Endothelial cell of umbilical vein (primary cell): ENCODE results near the gene MSX2. TPM values are rescaled to one million over a fixed set of nuclear protein-coding genes. Genes with fewer than 3 reads are reported as not detected.

ENCODE experiments used
- BruUV-seq: library from RNA; stranded (reverse); fragments of 400-500 nt; replicated peaks from 2 replicates; lab custom pipeline; 2021; lab: Mats Ljungman, UMichigan
- CTCF ChIA-PET: fragments of 300-600, 350-600 bp; sonication (Branson Sonifier 250); formaldehyde crosslinking; loops from one replicate; lab custom pipeline; 2021; ENCODE audit warnings: antibody characterized with exemption, inconsistent platforms; lab: Charles Lee
- POLR2A ChIA-PET: fragments of 300-600, 350-600 bp; sonication (Branson Sonifier 250); formaldehyde crosslinking; loops from one replicate; lab custom pipeline; 2021; ENCODE audit warnings: antibody characterized with exemption, inconsistent platforms; lab: Charles Lee
- DNase-seq: peaks from one replicate; pipeline ENCODE4 v3.0.0-alpha.2; 2011; ENCODE audit warnings: low read depth, low spot score
- FAIRE-seq: peaks from 2 replicates; lab custom pipeline; 2011; peaks lifted over from hg19 to GRCh38; lab: Jason Lieb, UNC
- H2AFZ ChIP-seq: 2 replicates; pipeline ENCODE4 v1.6.0; 2012; ENCODE audit warnings: low read depth, low read length, control low read depth, inconsistent platforms
- H3K27ac ChIP-seq: 2 replicates; pipeline ENCODE4 v1.5.1; 2011; ENCODE audit warnings: low read depth, mild to moderate bottlenecking, control low read depth, low read length, moderate library complexity; ENCODE audit not compliant: insufficient read depth
- H3K27me3 ChIP-seq, 2 experiments: 2 replicates each; pipeline versions ENCODE4 v1.6.0 to v1.6.1; 2011; ENCODE audit warnings: low read length in 2 of 2, mixed read lengths in 1 of 2; ENCODE audit not compliant: control insufficient read depth in 2 of 2, insufficient read depth in 2 of 2
- H3K36me3 ChIP-seq, 2 experiments: 2 replicates in 1 of 2; 3 replicates in 1 of 2; pipeline ENCODE4 v1.5.1; 2011; ENCODE audit warnings: low read length in 2 of 2, mild to moderate bottlenecking in 1 of 2, moderate library complexity in 1 of 2; ENCODE audit not compliant: control insufficient read depth in 2 of 2, insufficient read depth in 2 of 2; ENCODE audit errors: extremely low read depth in 1 of 2
- H3K4me1 ChIP-seq: 3 replicates; pipeline ENCODE4 v1.5.1; 2011; ENCODE audit warnings: mild to moderate bottlenecking, low read length; ENCODE audit not compliant: control insufficient read depth, insufficient read depth; ENCODE audit errors: extremely low read depth
- H3K4me2 ChIP-seq: 2 replicates; pipeline ENCODE4 v1.6.1; 2011; ENCODE audit warnings: low read length, control low read depth, mixed read lengths; ENCODE audit not compliant: insufficient read depth
- H3K4me3 ChIP-seq, 3 experiments: fragments of 200-600 bp in 1 of 3; sonication (generic), shearing (Covaris generic) in 1 of 3; replicated peaks in 1 of 3; 2 replicates each; pipeline ENCODE4 v1.5.1; 2011 to 2016; ENCODE audit warnings: control low read depth in 3 of 3, low read length in 3 of 3, mild to moderate bottlenecking in 2 of 3, inconsistent platforms in 1 of 3, low read depth in 1 of 3, moderate library complexity in 1 of 3; ENCODE audit not compliant: insufficient read depth in 1 of 3
- H3K79me2 ChIP-seq: 2 replicates; pipeline ENCODE4 v1.6.0; 2012; ENCODE audit warnings: low read length, inconsistent platforms; ENCODE audit not compliant: control insufficient read depth, insufficient read depth
- H3K9ac ChIP-seq: replicated peaks from 2 replicates; pipeline ENCODE3; 2011; ENCODE audit warnings: low read length, control low read depth; ENCODE audit not compliant: insufficient read depth; ENCODE audit errors: extremely low read depth
- H3K9me1 ChIP-seq: replicated peaks from 3 replicates; pipeline ENCODE4 v1.6.0; 2011; ENCODE audit warnings: mild to moderate bottlenecking, low read length; ENCODE audit not compliant: control insufficient read depth, insufficient read depth; ENCODE audit errors: extremely low read depth
- H3K9me3 ChIP-seq: replicated peaks from 2 replicates; pipeline ENCODE4 v1.5.1; 2012; ENCODE audit warnings: low read length, inconsistent platforms; ENCODE audit not compliant: control insufficient read depth, insufficient read depth
- H4K20me1 ChIP-seq: replicated peaks from 2 replicates; pipeline ENCODE3; 2011; ENCODE audit warnings: mild to moderate bottlenecking, low read length; ENCODE audit not compliant: control insufficient read depth, insufficient read depth; ENCODE audit errors: extremely low read depth
- CTCF ChIP-seq, 2 donors: IDR thresholded peaks; 1 replicate in 1 of 2; 2 replicates in 1 of 2; pipeline ENCODE4 v1.5.1; 2011; ENCODE audit warnings: low read length in 2 of 2, mild to moderate bottlenecking in 2 of 2, moderate library complexity in 2 of 2, control low read depth in 1 of 2, inconsistent platforms in 1 of 2, low read depth in 1 of 2; ENCODE audit not compliant: insufficient read depth in 1 of 2; ENCODE audit errors: extremely low read depth in 1 of 2
- EZH2 ChIP-seq: IDR thresholded peaks from 2 replicates; pipeline ENCODE4 v1.6.1; 2012; ENCODE audit warnings: borderline replicate concordance, low read depth, mild to moderate bottlenecking, moderate library complexity, low read length, inconsistent platforms; ENCODE audit not compliant: severe bottlenecking
- FOS ChIP-seq: IDR thresholded peaks from 2 replicates; pipeline ENCODE4 v1.6.1; 2011; ENCODE audit warnings: mild to moderate bottlenecking, low read length, moderate library complexity, borderline replicate concordance; ENCODE audit not compliant: insufficient read depth
- GATA2 ChIP-seq: IDR thresholded peaks from 2 replicates; pipeline ENCODE4 v1.7.0; 2011; ENCODE audit warnings: low read depth, mild to moderate bottlenecking, moderate library complexity, mixed read lengths, low read length; ENCODE audit not compliant: insufficient read length, insufficient read depth
- POLR2A ChIP-seq: IDR thresholded peaks from 2 replicates; pipeline ENCODE4 v1.6.1; 2012; ENCODE audit warnings: low read depth, mild to moderate bottlenecking, control low read depth, low read length
- POLR2AphosphoS5 ChIP-seq: IDR thresholded peaks from 2 replicates; pipeline ENCODE4 v1.6.1; 2012; ENCODE audit warnings: low read depth, mild to moderate bottlenecking, control low read depth, low read length, moderate library complexity; ENCODE audit not compliant: insufficient read depth
- dilution Hi-C: fragments of 300-500 bp; cut with MboI; formaldehyde crosslinking; loops from one replicate; pipeline ENCODE4 v1.15.0; 2019; ENCODE audit warnings: low sequenced_read_pairs; ENCODE audit not compliant: extremely low pct_ligation_motif_present
- intact Hi-C: fragments of 100-400 bp; cut with micrococcal nuclease; formaldehyde crosslinking; loops from one replicate; pipeline ENCODE4 v1.10.0; 2022
- polyA plus RNA-seq, 4 experiments: library from polyadenylated mRNA; depleted of rRNA in 3 of 4; stranded (reverse) in 3 of 4; unstranded in 1 of 4; fragments of >200 nt; gene quantifications; 2 replicates each; pipeline versions ENCODE4 v1.2.1 to v1.2.3, GENCODE V29; 2011 to 2012; ENCODE audit warnings: missing spikeins in 1 of 4
- total RNA-seq: library from RNA; stranded (reverse); gene quantifications from 2 replicates; pipeline ENCODE4 v1.2.3, GENCODE V29; 2021

MSX2 gene
- total and polyA plus RNA-seq, 2 donors (not counting 3 experiments of a cell fraction or from before 2014, with no cell fraction given): not detected

GRCh38 chr5:174734571-174735497 lies 10.5 kb downstream of the MSX2 start:
- Histone ChIP-seq H3K9ac (no peak overlapping the region), H3K27ac (no peak overlapping the region), H3K79me2 (no peaks in the 10 kb centered on the region), H3K27me3 (peaks cover 20 to 49% of the 10 kb centered on the region in 2 experiments), H3K4me2 (no peak overlapping the region), H4K20me1 (no peaks in the 10 kb centered on the region), H2AFZ (no peak overlapping the region), H3K4me3 (no peak overlapping the region), H3K9me1 (no peaks in the 10 kb centered on the region), H3K9me3 (no peaks in the 10 kb centered on the region), H3K36me3 (no peaks in the 10 kb centered on the region), H3K4me1 (no peaks in the 10 kb centered on the region)
- intact Hi-C loops: no loop called here
- no peak for FAIRE-seq
- CTCF ChIA-PET: no interaction called here
- no TSS peak for BruUV-seq
- no peak for TF ChIP-seq POLR2AphosphoS5
- TF ChIP-seq CTCF (IDR thresholded peaks at IDR 0.05; ENCODE audit: extremely low read depth in 1 of 2, insufficient read depth in 1 of 2, low read depth in 1 of 2, low read length in 2 of 2): no peak
- TF ChIP-seq EZH2: no peak
- TF ChIP-seq GATA2: no peak
- no peak for TF ChIP-seq POLR2A
- TF ChIP-seq FOS: no peak
- POLR2A ChIA-PET: no interaction called here
- dilution Hi-C loops: no loop called here
- DNase-seq: no peak
